Choroid plexus epithelial cell (primary cell): ENCODE results near the gene ORM1.
"Not testable (repeated sequence)": the region's sequence is repeated elsewhere in the genome, so short reads cannot be mapped to it uniquely, and the experiment has no call there.

ENCODE experiments used
- DNase-seq: peaks from one replicate; pipeline ENCODE4 v3.0.0-alpha.2; 2010; ENCODE audit warnings: low read depth
- H3K4me3 ChIP-seq: 2 replicates; pipeline ENCODE4 v1.5.1; 2011; ENCODE audit warnings: low read depth, mild to moderate bottlenecking, control low read depth, low read length, moderate library complexity
- CTCF ChIP-seq: conservative IDR thresholded peaks from 2 replicates; pipeline ENCODE4 v1.5.1; 2011; ENCODE audit warnings: low read depth, mild to moderate bottlenecking, control low read depth, inconsistent platforms, low read length, moderate library complexity

ORM1 gene

DNA sequence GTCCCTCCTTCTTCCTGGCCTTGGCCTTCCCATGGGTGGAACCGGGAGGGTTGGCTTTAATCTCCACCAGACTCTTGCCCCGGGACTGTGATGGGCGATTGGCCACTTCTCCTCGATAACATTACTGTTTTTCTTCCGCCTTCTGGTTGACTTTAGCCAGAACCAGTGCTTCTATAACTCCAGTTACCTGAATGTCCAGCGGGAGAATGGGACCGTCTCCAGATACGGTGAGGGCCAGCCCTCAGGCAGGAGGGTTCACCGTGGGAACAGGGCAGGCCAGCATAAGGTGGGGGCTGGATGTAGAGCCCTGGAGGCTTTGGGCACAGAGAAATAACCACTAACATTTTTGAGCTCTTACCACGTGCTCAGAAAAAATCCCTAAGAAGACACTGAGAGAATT, 7.7 kb downstream of the ORM1 start:
- no peak for DNase-seq
- no peak for TF ChIP-seq CTCF
- H3K4me3 ChIP-seq: no peak overlapping the region

- DNase-seq, H3K4me3 ChIP-seq: not testable (repeated sequence)
Measured at GRCh38 chr9:114331229-114332195, 8.6 kb downstream of the ORM1 start.

GRCh38 chr9:114332474-114333040, 9.7 kb downstream of the ORM1 start:
- not testable (repeated sequence) for DNase-seq, H3K4me3 ChIP-seq

- H3K4me3 ChIP-seq, DNase-seq: not testable (repeated sequence)
Measured at GRCh38 chr9:114333718-114334117, 10.8 kb downstream of the ORM1 start.

GRCh38 chr9:114334490-114334889, 11.6 kb downstream of the ORM1 start:
- H3K4me3 ChIP-seq: no peak overlapping the region
- no peak for DNase-seq

GRCh38 chr9:114335745-114336144, 12.8 kb downstream of the ORM1 start:
- H3K4me3 ChIP-seq: no peak overlapping the region
- TF ChIP-seq CTCF: no peak
- no peak for DNase-seq

More at GRCh38 chr9:114334490-114334889, 11.6 kb downstream of the ORM1 start:
- TF ChIP-seq CTCF: no peak

- no peak for DNase-seq
- no peak overlapping the region for H3K4me3 ChIP-seq
- TF ChIP-seq CTCF: no peak
Measured at GRCh38 chr9:114336157-114336556, 13.3 kb downstream of the ORM1 start.

- H3K4me3 ChIP-seq: no peak overlapping the region
- no peak for DNase-seq
- no peak for TF ChIP-seq CTCF
Measured at GRCh38 chr9:114336699-114337395, 13.9 kb downstream of the ORM1 start.
